ENCODE results near the gene ASPDH. TPM values are rescaled to one million over a fixed set of nuclear protein-coding genes. Genes with fewer than 3 reads are reported as not detected.
"Not testable (repeated sequence)": the region's sequence is repeated elsewhere in the genome, so short reads cannot be mapped to it uniquely, and the experiment has no call there.

The ASPDH gene
- total RNA-seq, 1 donor: not detected

DNA sequence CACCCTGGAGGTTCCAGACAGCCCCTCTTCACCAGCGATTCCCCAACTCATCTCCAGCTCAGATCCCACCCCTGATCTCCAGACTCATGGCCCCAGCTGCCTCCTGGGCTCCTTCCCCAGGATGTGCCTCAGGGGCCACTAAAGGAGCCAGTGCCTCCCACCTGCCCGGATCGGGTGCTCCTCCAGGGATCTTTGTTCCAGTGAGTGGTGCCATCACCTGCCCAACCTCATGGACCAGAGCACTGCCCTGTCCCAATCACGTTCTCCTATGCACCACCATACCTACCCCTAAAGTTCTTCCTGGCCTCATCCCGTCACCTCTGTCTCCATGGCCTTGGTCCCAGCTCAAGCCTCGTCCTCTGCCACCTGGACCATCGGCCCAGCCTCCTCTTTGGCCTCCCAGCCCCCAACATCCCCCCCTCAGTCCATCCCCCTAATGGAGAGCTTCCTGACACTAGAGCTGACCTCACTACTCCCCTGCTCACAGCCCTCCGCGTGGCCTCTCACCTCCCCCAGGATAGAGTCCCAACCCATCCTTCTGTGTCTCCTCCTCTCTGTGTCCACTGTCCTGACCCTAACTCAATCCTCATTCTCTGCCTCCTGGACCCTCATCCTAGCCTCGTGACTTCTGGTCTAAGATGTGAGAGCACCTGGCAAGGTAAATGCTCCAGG, 28.3 kb downstream of the ASPDH start:
- peaks cover 22% of the 10 kb centered on the region for H3K4me1 ChIP-seq (ENCODE audit: insufficient read depth, low read length)
- no peaks in the 10 kb centered on the region for H3K9me3 ChIP-seq (ENCODE audit: low read depth, low read length)
- no peaks in the 10 kb centered on the region for H3K27me3 ChIP-seq (ENCODE audit: insufficient read depth, low read length)
- H3K4me3 ChIP-seq (ENCODE audit: low read length): no peak overlapping the region

DNA sequence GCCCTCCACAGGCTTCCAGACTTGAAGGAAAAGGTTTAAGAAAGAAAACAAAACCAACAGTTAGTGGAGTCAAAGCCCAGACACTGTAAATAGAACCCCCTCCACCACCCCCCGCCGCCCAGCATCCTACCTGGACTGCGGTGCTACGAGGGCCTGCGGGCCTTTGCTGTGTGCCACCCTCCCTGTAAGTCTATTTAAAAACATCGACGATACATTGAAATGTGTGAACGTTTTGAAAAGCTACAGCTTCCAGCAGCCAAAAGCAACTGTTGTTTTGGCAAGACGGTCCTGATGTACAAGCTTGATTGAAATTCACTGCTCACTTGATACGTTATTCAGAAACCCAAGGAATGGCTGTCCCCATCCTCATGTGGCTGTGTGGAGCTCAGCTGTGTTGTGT, 30.8 kb downstream of the ASPDH start:
- peaks cover 10% of the 10 kb centered on the region for H3K4me1 ChIP-seq (ENCODE audit: insufficient read depth, low read length)
- H3K4me3 ChIP-seq (ENCODE audit: low read length): no peak overlapping the region
- no peaks in the 10 kb centered on the region for H3K9me3 ChIP-seq (ENCODE audit: low read depth, low read length)
- H3K27me3 ChIP-seq (ENCODE audit: insufficient read depth, low read length): no peaks in the 10 kb centered on the region

DNA sequence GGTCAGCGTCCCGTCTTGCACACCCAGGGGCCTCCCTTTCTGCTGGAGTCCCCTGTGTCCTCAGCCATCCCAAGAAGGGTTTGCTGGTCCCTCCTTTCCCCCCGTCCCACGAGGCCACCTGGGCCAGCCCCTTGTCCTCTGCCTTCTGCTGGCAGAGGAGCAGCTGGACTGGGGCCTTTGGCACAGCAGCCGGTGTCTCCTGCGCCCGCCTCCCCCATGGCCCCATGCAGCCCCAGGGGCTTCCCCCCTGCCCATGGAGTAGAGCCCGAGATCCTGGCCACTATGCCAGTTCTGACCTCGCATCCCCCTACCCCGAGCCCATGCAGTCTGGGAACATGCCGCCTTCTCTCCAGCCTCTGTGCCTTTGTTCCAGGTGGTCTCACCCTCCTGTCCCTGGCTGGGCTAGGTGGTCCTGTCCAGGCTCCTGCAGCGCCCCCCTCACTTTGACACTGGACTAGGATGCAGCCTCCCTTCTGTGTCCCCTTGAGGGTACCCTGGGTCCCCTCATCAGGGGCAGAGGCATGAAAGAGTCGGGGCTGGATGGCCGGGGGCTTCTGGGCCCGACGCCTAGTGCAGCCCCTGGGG, 31.4 kb downstream of the ASPDH start:
- Histone ChIP-seq H3K9me3 (ENCODE audit: low read depth, low read length) (no peaks in the 10 kb centered on the region), H3K4me3 (ENCODE audit: low read length) (no peak overlapping the region), H3K27me3 (ENCODE audit: insufficient read depth, low read length) (no peaks in the 10 kb centered on the region), H3K4me1 (ENCODE audit: insufficient read depth, low read length) (peaks cover 11% of the 10 kb centered on the region)

DNA sequence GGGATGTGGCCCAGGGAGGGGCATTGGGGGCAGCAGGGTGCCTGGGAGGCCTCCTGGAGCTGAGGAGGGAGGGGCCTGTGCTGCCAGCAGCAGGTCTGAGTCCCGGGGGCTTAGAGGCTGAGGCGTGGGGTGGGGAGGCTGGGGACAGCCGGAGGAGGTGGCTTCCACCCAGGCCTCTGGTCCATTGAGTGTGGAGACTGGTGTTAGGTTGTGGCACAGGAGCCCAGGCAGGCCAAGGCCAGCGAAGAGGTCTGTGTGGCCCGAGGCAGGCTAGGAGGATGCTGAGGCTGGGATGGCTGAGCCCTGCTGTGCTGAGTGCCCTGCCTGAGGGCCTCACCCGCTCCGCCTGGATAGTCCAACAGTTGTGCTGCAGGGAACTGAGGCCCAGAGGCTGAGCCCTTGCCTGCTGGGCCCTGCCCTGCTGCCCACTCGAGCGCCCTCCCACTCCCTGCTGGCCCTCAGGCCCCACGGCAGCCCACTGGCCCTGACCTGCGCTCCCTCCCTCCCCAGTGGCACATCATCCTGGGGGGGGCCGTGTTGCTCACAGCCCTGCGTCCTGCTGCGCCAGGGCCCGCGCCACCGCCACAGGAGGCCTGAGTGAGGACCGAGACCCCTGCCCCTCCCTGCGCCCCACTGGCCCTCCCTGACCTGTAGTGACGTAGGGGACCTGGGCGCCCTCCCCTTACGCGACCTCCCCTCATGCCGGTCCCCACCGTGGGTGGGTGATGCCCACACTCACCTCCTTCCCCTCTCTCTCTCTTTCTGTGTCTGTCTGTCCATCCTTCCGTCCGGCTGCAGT, 32.2 kb downstream of the ASPDH start:
- Histone ChIP-seq H3K9me3 (ENCODE audit: low read depth, low read length) (no peaks in the 10 kb centered on the region), H3K4me1 (ENCODE audit: insufficient read depth, low read length) (peaks cover 14% of the 10 kb centered on the region), H3K4me3 (ENCODE audit: low read length) (no peak overlapping the region), H3K27me3 (ENCODE audit: insufficient read depth, low read length) (no peaks in the 10 kb centered on the region)

DNA sequence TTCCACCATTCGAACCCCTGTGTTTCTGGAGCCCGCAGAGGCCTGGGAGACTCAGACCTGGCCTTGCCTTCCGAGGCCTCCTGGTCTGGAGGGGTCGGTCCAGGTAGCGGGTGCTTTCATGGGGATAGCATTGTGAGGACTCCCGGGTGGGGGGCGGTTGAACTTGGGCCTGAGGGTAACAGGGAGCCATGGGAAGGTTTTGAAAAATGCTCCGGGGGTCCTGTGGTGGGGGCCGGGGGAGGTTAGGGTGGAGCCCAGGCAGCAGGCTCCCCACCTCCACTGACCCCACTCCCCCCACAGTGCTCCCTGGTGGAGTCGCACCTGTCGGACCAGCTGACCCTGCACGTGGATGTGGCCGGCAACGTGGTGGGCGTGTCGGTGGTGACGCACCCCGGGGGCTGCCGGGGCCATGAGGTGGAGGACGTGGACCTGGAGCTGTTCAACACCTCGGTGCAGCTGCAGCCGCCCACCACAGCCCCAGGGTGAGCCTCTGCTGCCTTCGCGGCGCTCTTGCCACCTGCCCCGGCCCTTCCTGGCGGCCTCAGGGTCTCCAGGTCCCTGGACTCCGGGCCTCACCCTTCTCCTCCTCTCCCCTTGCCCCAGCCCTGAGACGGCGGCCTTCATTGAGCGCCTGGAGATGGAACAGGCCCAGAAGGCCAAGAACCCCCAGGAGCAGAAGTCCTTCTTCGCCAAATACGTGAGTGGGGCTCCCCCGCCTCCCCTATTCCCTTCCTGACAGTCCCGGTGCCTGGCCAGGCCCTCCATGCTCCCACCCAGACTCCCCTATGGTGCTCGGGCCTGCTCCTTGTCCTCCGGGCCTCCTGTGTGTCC, 33.2 kb downstream of the ASPDH start:
- no peak overlapping the region for H3K4me3 ChIP-seq (ENCODE audit: low read length)
- peaks cover 14% of the 10 kb centered on the region for H3K4me1 ChIP-seq (ENCODE audit: insufficient read depth, low read length)
- no peaks in the 10 kb centered on the region for H3K27me3 ChIP-seq (ENCODE audit: insufficient read depth, low read length)
- H3K9me3 ChIP-seq (ENCODE audit: low read depth, low read length): no peaks in the 10 kb centered on the region

DNA sequence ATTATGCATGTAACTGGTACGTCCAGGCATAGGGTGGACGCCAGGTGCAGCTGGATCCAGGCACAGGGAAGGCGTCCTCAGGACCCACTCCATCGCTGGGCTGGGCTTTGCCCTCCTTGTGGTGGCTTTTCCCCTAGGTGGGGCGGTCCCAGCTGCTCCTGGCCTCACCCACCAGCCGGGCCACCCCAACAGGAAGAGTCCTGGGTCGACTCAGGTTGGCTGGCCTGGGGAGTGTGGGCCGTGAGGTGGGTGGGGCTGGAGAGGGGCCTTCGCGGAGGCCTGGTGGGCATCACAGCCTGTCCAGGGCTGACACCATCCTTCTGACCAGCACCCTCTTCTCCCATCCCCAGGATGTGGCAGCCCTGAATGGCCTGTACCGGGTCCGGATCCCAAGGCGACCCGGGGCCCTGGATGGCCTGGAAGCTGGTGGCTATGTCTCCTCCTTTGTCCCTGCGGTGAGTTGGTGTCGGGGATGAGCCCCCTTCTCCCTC, 33.9 kb downstream of the ASPDH start:
- Histone ChIP-seq H3K27me3 (ENCODE audit: insufficient read depth, low read length) (no peaks in the 10 kb centered on the region), H3K4me1 (ENCODE audit: insufficient read depth, low read length) (peaks cover 14% of the 10 kb centered on the region), H3K9me3 (ENCODE audit: low read depth, low read length) (no peaks in the 10 kb centered on the region), H3K4me3 (ENCODE audit: low read length) (no peak overlapping the region)

DNA sequence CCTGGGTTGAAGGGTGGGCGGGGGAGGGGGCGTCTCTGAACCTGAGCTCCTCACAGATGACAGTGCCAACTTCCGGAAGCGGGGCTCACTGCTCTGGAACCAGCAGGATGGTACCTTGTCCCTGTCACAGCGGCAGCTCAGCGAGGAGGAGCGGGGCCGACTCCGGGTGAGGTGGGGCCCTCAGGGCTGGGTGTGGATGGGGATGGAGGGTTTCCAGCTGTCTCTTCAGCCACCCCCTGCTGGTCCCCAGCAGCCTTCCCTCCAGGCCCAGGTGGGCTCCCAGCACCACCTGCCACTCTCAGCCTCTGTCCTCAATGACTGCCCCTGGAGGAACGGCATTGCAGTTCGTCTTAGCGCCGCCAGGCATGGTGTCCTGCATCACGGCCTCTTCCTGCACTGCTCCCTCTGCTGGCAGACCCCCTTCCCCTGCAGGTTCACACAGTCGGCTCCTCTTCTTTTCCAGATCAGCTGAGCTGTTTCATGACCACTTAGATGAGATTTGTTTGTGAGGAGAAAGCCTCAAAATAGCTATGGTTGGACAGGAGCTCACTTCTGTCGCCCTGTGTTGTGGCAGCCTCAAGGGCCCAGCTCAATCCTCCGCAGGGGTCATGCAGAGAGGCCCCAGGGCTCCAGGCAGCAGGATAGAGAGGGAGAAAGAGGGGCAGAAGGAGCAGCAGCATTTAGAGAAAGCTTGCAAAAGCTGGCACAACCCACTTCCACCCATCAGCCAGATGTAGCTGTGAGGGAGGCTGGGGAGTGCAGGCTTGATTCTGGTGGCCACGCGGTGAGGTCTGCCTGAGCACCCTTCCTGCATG, 34.6 kb downstream of the ASPDH start:
- Histone ChIP-seq H3K4me1 (ENCODE audit: insufficient read depth, low read length) (peaks cover 14% of the 10 kb centered on the region), H3K9me3 (ENCODE audit: low read depth, low read length) (no peaks in the 10 kb centered on the region), H3K4me3 (ENCODE audit: low read length) (no peak overlapping the region), H3K27me3 (ENCODE audit: insufficient read depth, low read length) (no peaks in the 10 kb centered on the region)

DNA sequence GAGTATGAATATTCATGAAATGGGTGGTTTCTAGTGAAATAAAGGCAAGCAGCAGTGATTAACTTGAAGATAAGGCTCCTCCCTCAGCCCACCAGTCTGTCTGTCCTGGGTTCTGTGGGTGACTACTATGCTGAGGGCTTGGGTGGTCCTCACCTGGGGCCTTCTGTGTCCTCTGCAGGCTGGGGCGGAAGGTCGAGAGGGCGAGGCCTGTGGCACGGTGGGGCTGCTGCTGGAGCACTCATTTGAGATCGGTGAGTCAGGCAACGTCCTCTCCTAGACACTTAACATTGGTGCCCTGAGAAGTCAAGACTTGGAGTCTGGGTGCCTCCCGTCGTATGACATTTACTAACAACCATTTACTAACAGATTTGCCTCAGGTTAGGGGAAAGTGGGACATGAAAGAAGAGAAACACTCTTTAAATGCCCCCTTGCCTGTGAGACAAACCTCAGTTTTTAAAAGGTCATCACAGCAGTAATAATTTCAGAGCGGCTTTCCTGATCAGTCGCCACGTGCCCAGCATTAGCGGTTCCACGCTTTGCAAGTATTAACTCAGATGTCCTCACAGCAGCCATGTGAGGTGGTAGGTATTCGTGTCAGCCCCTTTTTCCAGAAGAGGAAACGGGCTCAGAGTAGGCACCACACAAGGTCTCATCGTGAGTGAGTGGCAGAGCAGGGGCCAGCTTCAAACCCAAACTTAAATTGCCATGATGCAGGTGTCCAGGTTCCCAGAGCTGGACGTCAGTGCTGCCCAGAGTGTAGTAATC, 35.8 kb downstream of the ASPDH start:
- Histone ChIP-seq H3K9me3 (ENCODE audit: low read depth, low read length) (no peaks in the 10 kb centered on the region), H3K27me3 (ENCODE audit: insufficient read depth, low read length) (no peaks in the 10 kb centered on the region), H3K4me1 (ENCODE audit: insufficient read depth, low read length) (peaks cover 14% of the 10 kb centered on the region), H3K4me3 (ENCODE audit: low read length) (no peak overlapping the region)

DNA sequence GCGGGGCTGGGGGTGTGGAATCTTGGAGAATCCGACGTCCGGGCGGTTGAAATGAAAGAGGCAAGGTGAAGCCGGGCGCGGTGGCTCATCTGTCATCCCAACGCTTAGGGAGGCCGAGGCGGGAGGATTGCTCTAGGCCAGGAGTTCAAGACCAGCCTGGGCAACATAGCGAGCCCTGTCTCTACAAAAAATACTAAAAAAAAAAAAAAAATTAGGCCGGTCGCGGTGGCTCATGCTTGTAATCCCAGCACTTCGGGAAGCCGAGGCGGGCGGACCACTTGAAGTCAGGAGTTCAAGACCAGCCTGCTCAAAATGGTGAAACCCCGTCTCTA, 36.8 kb downstream of the ASPDH start:
- Histone ChIP-seq H3K27me3 (ENCODE audit: insufficient read depth, low read length) (no peaks in the 10 kb centered on the region), H3K4me3 (ENCODE audit: low read length) (peak overlapping the region; percentile 91), H3K4me1 (ENCODE audit: insufficient read depth, low read length) (peaks cover 14% of the 10 kb centered on the region), H3K9me3 (ENCODE audit: low read depth, low read length) (no peaks in the 10 kb centered on the region)

DNA sequence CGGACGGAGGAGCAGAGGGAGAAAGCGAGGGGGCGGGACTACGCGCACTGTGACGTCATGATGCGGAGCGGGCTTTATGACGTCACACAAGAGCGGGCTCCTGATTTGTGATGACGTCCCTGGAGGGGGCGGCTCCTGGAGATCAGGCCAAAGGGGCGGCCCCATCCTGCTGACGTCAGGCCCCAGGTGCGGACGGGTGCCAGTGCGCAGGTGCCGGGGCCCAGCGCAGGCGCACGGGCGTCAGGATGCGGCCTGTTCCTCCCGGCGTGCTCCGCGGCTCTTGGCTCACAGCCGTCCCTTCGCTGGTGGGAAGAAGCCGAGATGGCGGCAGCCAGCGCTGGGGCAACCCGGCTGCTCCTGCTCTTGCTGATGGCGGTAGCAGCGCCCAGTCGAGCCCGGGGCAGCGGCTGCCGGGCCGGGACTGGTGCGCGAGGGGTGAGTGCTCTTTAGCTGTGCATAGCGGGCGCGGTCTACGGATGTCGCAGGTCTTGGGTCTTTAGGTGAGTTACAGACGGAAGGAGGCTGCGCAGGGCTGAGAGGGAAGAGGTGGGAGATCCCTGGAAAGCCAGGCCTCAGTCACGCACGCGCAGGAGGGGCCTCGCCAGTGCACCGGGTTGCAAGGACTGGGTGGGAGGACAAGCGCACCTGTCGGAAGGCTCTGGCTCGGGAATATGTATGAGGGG, 37.3 kb downstream of the ASPDH start, which contains the start of the genes EMC10 and GARIN5A:
Gene EMC10, plus strand, starts transcription at position 284 of the 683 bp plus-strand sequence. Its CDS starts 38 bp downstream, at position 322.
Gene GARIN5A, minus strand, starts transcription at position 625 of the 683 bp plus-strand sequence. Its CDS starts 460 bp downstream, at position 165.
- Histone ChIP-seq H3K27me3 (ENCODE audit: insufficient read depth, low read length) (no peaks in the 10 kb centered on the region), H3K4me3 (ENCODE audit: low read length) (peak within 1 kb of the TSS; percentile 91), H3K9me3 (ENCODE audit: low read depth, low read length) (no peaks in the 10 kb centered on the region), H3K4me1 (ENCODE audit: insufficient read depth, low read length) (peaks cover 14% of the 10 kb centered on the region)

DNA sequence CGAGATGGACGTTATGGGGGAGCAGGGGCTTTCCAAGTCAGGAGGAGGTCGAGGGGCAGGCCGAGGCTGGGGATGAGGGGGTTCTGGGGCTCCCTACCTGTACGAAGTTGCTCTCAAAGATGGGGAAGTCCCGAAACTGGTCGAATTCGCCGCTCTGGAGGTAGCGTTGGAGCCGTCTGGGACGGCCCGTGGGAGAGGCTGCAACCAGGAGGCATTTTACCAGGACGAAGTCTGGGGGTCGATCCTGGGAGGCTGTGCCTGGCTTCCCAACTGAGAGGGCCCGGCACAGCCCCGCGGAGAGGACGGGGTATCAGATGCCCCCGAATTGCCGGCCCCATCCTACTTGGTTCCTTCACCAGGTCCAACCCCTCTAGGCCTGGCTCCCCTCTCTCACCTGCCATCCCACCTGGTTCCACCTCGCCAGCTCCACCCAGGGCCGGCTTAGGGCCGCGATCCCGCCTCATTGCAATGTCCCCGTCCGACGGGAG, 37.9 kb downstream of the ASPDH start:
- Histone ChIP-seq H3K4me1 (ENCODE audit: insufficient read depth, low read length) (peaks cover 14% of the 10 kb centered on the region), H3K9me3 (ENCODE audit: low read depth, low read length) (no peaks in the 10 kb centered on the region), H3K27me3 (ENCODE audit: insufficient read depth, low read length) (no peaks in the 10 kb centered on the region), H3K4me3 (ENCODE audit: low read length) (no peak overlapping the region)

DNA sequence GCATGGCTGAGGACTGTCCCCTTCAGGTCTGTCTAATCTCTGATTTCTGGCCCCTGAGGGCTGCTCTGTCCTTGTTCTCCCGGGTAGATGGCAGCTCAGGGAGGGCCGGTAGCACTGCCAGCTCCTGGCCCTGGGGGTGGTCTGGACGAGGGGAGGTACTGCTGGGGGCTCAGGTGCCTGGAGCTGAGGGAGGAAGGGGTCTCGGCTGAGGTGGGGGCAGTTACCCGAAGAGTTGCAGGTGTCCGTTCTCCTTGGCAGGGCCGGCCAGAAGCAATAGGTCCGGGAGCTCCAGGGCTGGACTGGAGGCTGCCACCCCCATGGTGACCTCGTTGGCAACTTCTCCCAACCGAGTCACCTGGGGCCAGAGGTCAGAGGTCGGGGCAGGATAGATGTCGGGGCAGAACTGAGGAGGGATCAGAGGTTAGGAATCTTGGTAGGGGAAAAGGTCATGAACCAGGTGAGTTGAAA, 38.6 kb downstream of the ASPDH start:
- H3K9me3 ChIP-seq (ENCODE audit: low read depth, low read length): no peaks in the 10 kb centered on the region
- H3K27me3 ChIP-seq (ENCODE audit: insufficient read depth, low read length): no peaks in the 10 kb centered on the region
- no peak overlapping the region for H3K4me3 ChIP-seq (ENCODE audit: low read length)
- peaks cover 14% of the 10 kb centered on the region for H3K4me1 ChIP-seq (ENCODE audit: insufficient read depth, low read length)

DNA sequence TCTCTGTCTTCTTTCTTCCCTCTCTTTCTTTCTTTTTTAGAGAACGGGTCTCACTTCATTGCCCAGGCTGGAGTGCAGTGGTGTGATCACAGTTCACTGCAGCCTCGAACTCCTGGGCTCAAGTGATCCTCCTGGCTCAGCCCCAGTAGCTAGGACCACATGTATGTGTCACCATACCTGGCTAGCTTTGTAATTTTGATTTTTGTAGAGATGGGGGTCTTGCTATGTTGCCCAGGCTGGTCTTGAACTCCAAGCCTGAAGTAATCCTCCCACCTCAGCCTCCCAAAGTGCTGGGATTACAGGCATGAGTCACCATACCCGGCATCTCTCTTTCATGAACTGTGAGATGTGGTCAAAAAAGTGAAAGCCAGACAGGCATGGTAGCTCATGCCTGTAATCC, 40.4 kb downstream of the ASPDH start:
- H3K27me3 ChIP-seq (ENCODE audit: insufficient read depth, low read length); H3K4me3 ChIP-seq (ENCODE audit: low read length); H3K9me3 ChIP-seq (ENCODE audit: low read depth, low read length): not testable (repeated sequence)
- H3K4me1 ChIP-seq (ENCODE audit: insufficient read depth, low read length): peaks cover 14% of the 10 kb centered on the region

All from mononuclear cell (primary cell).